ENCODE measurements around the gene IL11. TPM values are rescaled to one million over a fixed set of nuclear protein-coding genes. Genes with fewer than 3 reads are reported as not detected.

Gene IL11
- polyA plus RNA-seq, 2 donors: 0.47 to 0.51 TPM

- no peaks in the 10 kb centered on the region for H3K9me3 ChIP-seq (ENCODE audit: control insufficient read depth in 2 of 2, insufficient read depth in 1 of 2, low read depth in 1 of 2, low read length in 1 of 2)
- WGBS, 2 donors: 44 to 48% methylated on average over 8 to 9 of the region's 9 CpGs
- peaks cover 0 to 36% of the 10 kb centered on the region in 2 donors for H3K27me3 ChIP-seq (ENCODE audit: control insufficient read depth in 1 of 2, insufficient read depth in 2 of 2, low read length in 2 of 2)
- H3K4me1 ChIP-seq (ENCODE audit: control insufficient read depth in 2 of 2, insufficient read depth in 2 of 2, low read length in 1 of 2): peaks cover 0 to 13% of the 10 kb centered on the region in 2 donors
- H3K36me3 ChIP-seq (ENCODE audit: control insufficient read depth in 2 of 2, insufficient read depth in 2 of 2, low read length in 1 of 2): no peaks in the 10 kb centered on the region
- H3K27ac ChIP-seq (ENCODE audit: low read depth in 2 of 2, low read length in 1 of 2): no peak overlapping the region
- no peak overlapping the region for H3K4me3 ChIP-seq (ENCODE audit: low read depth in 1 of 2, low read length in 2 of 2)
Measured at GRCh38 chr19:55373306-55373992, 3.2 kb upstream of the IL11 start.

GRCh38 chr19:55372316-55373081 is 2.2 kb upstream of the IL11 start:
- Histone ChIP-seq H3K27ac (ENCODE audit: low read depth in 2 of 2, low read length in 1 of 2) (no peak overlapping the region), H3K4me1 (ENCODE audit: control insufficient read depth in 2 of 2, insufficient read depth in 2 of 2, low read length in 1 of 2) (peaks cover 0 to 13% of the 10 kb centered on the region in 2 donors), H3K9me3 (ENCODE audit: control insufficient read depth in 2 of 2, insufficient read depth in 1 of 2, low read depth in 1 of 2, low read length in 1 of 2) (no peaks in the 10 kb centered on the region), H3K36me3 (ENCODE audit: control insufficient read depth in 2 of 2, insufficient read depth in 2 of 2, low read length in 1 of 2) (no peaks in the 10 kb centered on the region), H3K27me3 (ENCODE audit: control insufficient read depth in 1 of 2, insufficient read depth in 2 of 2, low read length in 2 of 2) (peaks cover 0 to 36% of the 10 kb centered on the region in 2 donors), H3K4me3 (ENCODE audit: low read depth in 1 of 2, low read length in 2 of 2) (no peak overlapping the region)
- WGBS, 2 donors: 37 to 41% methylated on average over 24 of the region's 24 CpGs

- Histone ChIP-seq H3K27ac (ENCODE audit: low read depth in 2 of 2, low read length in 1 of 2) (no peak overlapping the region), H3K27me3 (ENCODE audit: control insufficient read depth in 1 of 2, insufficient read depth in 2 of 2, low read length in 2 of 2) (peaks cover 0 to 36% of the 10 kb centered on the region in 2 donors), H3K4me1 (ENCODE audit: control insufficient read depth in 2 of 2, insufficient read depth in 2 of 2, low read length in 1 of 2) (peaks cover 0 to 6% of the 10 kb centered on the region in 2 donors), H3K4me3 (ENCODE audit: low read depth in 1 of 2, low read length in 2 of 2) (peak overlapping the region in 1 of 2 donors; percentile 0), H3K36me3 (ENCODE audit: control insufficient read depth in 2 of 2, insufficient read depth in 2 of 2, low read length in 1 of 2) (no peaks in the 10 kb centered on the region), H3K9me3 (ENCODE audit: control insufficient read depth in 2 of 2, insufficient read depth in 1 of 2, low read depth in 1 of 2, low read length in 1 of 2) (no peaks in the 10 kb centered on the region)
- 1 to 2% methylated on average over 30 to 59 of the region's 59 CpGs for WGBS, 2 donors
Measured at GRCh38 chr19:55369653-55370304, 484 bp downstream of the IL11 start.

GRCh38 chr19:55368701-55369563 is 1.3 kb downstream of the IL11 start:
- WGBS, 2 donors: 8 to 12% methylated on average over 41 to 54 of the region's 54 CpGs
- Histone ChIP-seq H3K27me3 (ENCODE audit: control insufficient read depth in 1 of 2, insufficient read depth in 2 of 2, low read length in 2 of 2) (peaks cover 0 to 32% of the 10 kb centered on the region in 2 donors), H3K36me3 (ENCODE audit: control insufficient read depth in 2 of 2, insufficient read depth in 2 of 2, low read length in 1 of 2) (no peaks in the 10 kb centered on the region), H3K9me3 (ENCODE audit: control insufficient read depth in 2 of 2, insufficient read depth in 1 of 2, low read depth in 1 of 2, low read length in 1 of 2) (no peaks in the 10 kb centered on the region), H3K4me3 (ENCODE audit: low read depth in 1 of 2, low read length in 2 of 2) (peak overlapping the region in 1 of 2 donors; percentile 0), H3K27ac (ENCODE audit: low read depth in 2 of 2, low read length in 1 of 2) (no peak overlapping the region), H3K4me1 (ENCODE audit: control insufficient read depth in 2 of 2, insufficient read depth in 2 of 2, low read length in 1 of 2) (peaks cover 0 to 6% of the 10 kb centered on the region in 2 donors)

GRCh38 chr19:55368106-55368505 is 2.2 kb downstream of the IL11 start:
- H3K27ac ChIP-seq (ENCODE audit: low read depth in 2 of 2, low read length in 1 of 2): no peak overlapping the region
- 80 to 87% methylated on average over 14 to 16 of the region's 16 CpGs for WGBS, 2 donors
- no peaks in the 10 kb centered on the region for H3K36me3 ChIP-seq (ENCODE audit: control insufficient read depth in 2 of 2, insufficient read depth in 2 of 2, low read length in 1 of 2)
- peaks cover 0 to 6% of the 10 kb centered on the region in 2 donors for H3K4me1 ChIP-seq (ENCODE audit: control insufficient read depth in 2 of 2, insufficient read depth in 2 of 2, low read length in 1 of 2)
- no peaks in the 10 kb centered on the region for H3K9me3 ChIP-seq (ENCODE audit: control insufficient read depth in 2 of 2, insufficient read depth in 1 of 2, low read depth in 1 of 2, low read length in 1 of 2)
- H3K4me3 ChIP-seq (ENCODE audit: low read depth in 1 of 2, low read length in 2 of 2): no peak overlapping the region
- H3K27me3 ChIP-seq (ENCODE audit: control insufficient read depth in 1 of 2, insufficient read depth in 2 of 2, low read length in 2 of 2): peaks cover 0 to 32% of the 10 kb centered on the region in 2 donors

GRCh38 chr19:55366790-55367189 is 3.5 kb downstream of the IL11 start:
- 67 to 76% methylated on average over 3 of the region's 3 CpGs for WGBS, 2 donors
- no peaks in the 10 kb centered on the region for H3K9me3 ChIP-seq (ENCODE audit: control insufficient read depth in 2 of 2, insufficient read depth in 1 of 2, low read depth in 1 of 2, low read length in 1 of 2)
- peaks cover 0 to 27% of the 10 kb centered on the region in 2 donors for H3K27me3 ChIP-seq (ENCODE audit: control insufficient read depth in 1 of 2, insufficient read depth in 2 of 2, low read length in 2 of 2)
- no peak overlapping the region for H3K27ac ChIP-seq (ENCODE audit: low read depth in 2 of 2, low read length in 1 of 2)
- H3K36me3 ChIP-seq (ENCODE audit: control insufficient read depth in 2 of 2, insufficient read depth in 2 of 2, low read length in 1 of 2): no peaks in the 10 kb centered on the region
- H3K4me1 ChIP-seq (ENCODE audit: control insufficient read depth in 2 of 2, insufficient read depth in 2 of 2, low read length in 1 of 2): peaks cover 0 to 6% of the 10 kb centered on the region in 2 donors
- no peak overlapping the region for H3K4me3 ChIP-seq (ENCODE audit: low read depth in 1 of 2, low read length in 2 of 2)

- H3K27me3 ChIP-seq (ENCODE audit: control insufficient read depth in 1 of 2, insufficient read depth in 2 of 2, low read length in 2 of 2): peaks cover 0 to 22% of the 10 kb centered on the region in 2 donors
- no peak overlapping the region for H3K4me3 ChIP-seq (ENCODE audit: low read depth in 1 of 2, low read length in 2 of 2)
- no peak overlapping the region for H3K27ac ChIP-seq (ENCODE audit: low read depth in 2 of 2, low read length in 1 of 2)
- WGBS, 2 donors: 66 to 68% methylated on average over 19 of the region's 19 CpGs
- no peaks in the 10 kb centered on the region for H3K36me3 ChIP-seq (ENCODE audit: control insufficient read depth in 2 of 2, insufficient read depth in 2 of 2, low read length in 1 of 2)
- H3K4me1 ChIP-seq (ENCODE audit: control insufficient read depth in 2 of 2, insufficient read depth in 2 of 2, low read length in 1 of 2): peaks cover 0 to 6% of the 10 kb centered on the region in 2 donors
- no peaks in the 10 kb centered on the region for H3K9me3 ChIP-seq (ENCODE audit: control insufficient read depth in 2 of 2, insufficient read depth in 1 of 2, low read depth in 1 of 2, low read length in 1 of 2)
Measured at GRCh38 chr19:55365964-55366363, 4.3 kb downstream of the IL11 start.

- H3K4me3 ChIP-seq (ENCODE audit: low read depth in 1 of 2, low read length in 2 of 2): no peak overlapping the region
- peaks cover 0 to 16% of the 10 kb centered on the region in 2 donors for H3K27me3 ChIP-seq (ENCODE audit: control insufficient read depth in 1 of 2, insufficient read depth in 2 of 2, low read length in 2 of 2)
- 89 to 92% methylated on average over 8 of the region's 8 CpGs for WGBS, 2 donors
- H3K9me3 ChIP-seq (ENCODE audit: control insufficient read depth in 2 of 2, insufficient read depth in 1 of 2, low read depth in 1 of 2, low read length in 1 of 2): no peaks in the 10 kb centered on the region
- no peaks in the 10 kb centered on the region for H3K36me3 ChIP-seq (ENCODE audit: control insufficient read depth in 2 of 2, insufficient read depth in 2 of 2, low read length in 1 of 2)
- H3K4me1 ChIP-seq (ENCODE audit: control insufficient read depth in 2 of 2, insufficient read depth in 2 of 2, low read length in 1 of 2): peaks cover 0 to 6% of the 10 kb centered on the region in 2 donors
- H3K27ac ChIP-seq (ENCODE audit: low read depth in 2 of 2, low read length in 1 of 2): no peak overlapping the region
Measured at GRCh38 chr19:55365245-55365644, 5.0 kb downstream of the IL11 start.
